K562 (cell line): Measurements from ENCODE around the gene GPR142. TPM values are rescaled to one million over a fixed set of nuclear protein-coding genes. Genes with fewer than 3 reads are reported as not detected.

Source experiments
- CREM ChIP-seq: IDR thresholded peaks from 2 replicates; pipeline ENCODE4 v1.6.1; 2014; ENCODE audit warnings: antibody characterized with exemption, low read depth
- E2F1 ChIP-seq: sonication (generic); formaldehyde crosslinking; IDR thresholded peaks from 2 replicates; pipeline ENCODE4 v1.8.1; 2023; ENCODE audit warnings: mild to moderate bottlenecking, missing genetic modification reagents, moderate library complexity
- E2F4 ChIP-seq: sonication (generic); formaldehyde crosslinking; IDR thresholded peaks from 2 replicates; pipeline ENCODE4 v1.8.0; 2022; ENCODE audit warnings: mild to moderate bottlenecking, low read depth, missing genetic modification reagents
- GATAD2A ChIP-seq: fragments of 450-650 bp; IDR thresholded peaks from 2 replicates; pipeline ENCODE4 v1.6.1; 2017
- HMGN3 ChIP-seq: IDR thresholded peaks from 2 replicates; pipeline ENCODE4 v1.6.1; 2011; ENCODE audit warnings: borderline replicate concordance, low read depth, mild to moderate bottlenecking, mixed read lengths, low read length; ENCODE audit not compliant: insufficient read length; ENCODE audit errors: extremely low read depth
- PURB ChIP-seq: sonication (generic); formaldehyde crosslinking; IDR thresholded peaks from 2 replicates; pipeline ENCODE4 v1.9.0; 2021; ENCODE audit warnings: low read depth, mild to moderate bottlenecking, missing genetic modification reagents
- SMARCA5 ChIP-seq: fragments of 450-650 bp; IDR thresholded peaks from 2 replicates; pipeline ENCODE4 v1.6.1; 2016
- TARDBP ChIP-seq: fragments of 450-650 bp; IDR thresholded peaks from 2 replicates; pipeline ENCODE4 v1.6.1; 2016
- ZFX ChIP-seq: sonication (generic); formaldehyde crosslinking; IDR thresholded peaks from 2 replicates; pipeline ENCODE4 v1.8.0; 2022; ENCODE audit warnings: mild to moderate bottlenecking, missing genetic modification reagents, moderate library complexity
- ZNF174 ChIP-seq: fragments of 250-450 bp; sonication (Bioruptor Pico); IDR thresholded peaks from 2 replicates; pipeline ENCODE4 v1.4.0; 2020; ENCODE audit warnings: mild to moderate bottlenecking
- polyA plus RNA-seq, 8 experiments: library from polyadenylated mRNA; depleted of rRNA in 4 of 8; stranded (reverse) in 5 of 8; unstranded in 3 of 8; fragments of >200 nt; fragmentation: Nextera tagmentation in 2 of 8; fragmentation: Illumina TruSeq in 1 of 8; extraction: Ambion mirVana in 2 of 8; extraction: Trizol in 1 of 8; gene quantifications; 2 replicates each; pipeline versions ENCODE4 v1.2.1 to v1.2.3, GENCODE V29; 2011 to 2014; ENCODE audit warnings: inconsistent platforms in 1 of 8, missing spikeins in 1 of 8
- total RNA-seq, 7 experiments: library from RNA; depleted of rRNA in 6 of 7; stranded (reverse); fragments of >200 nt in 6 of 7; fragmentation: Illumina TruSeq in 2 of 7; extraction: Trizol in 2 of 7; gene quantifications; 2 replicates each; pipeline versions ENCODE4 v1.2.1 to v1.2.3, GENCODE V29; 2011 to 2021; ENCODE audit warnings: low replicate concordance in 1 of 7
- TF ChIP-seq, protein P1 (sequence below), 2 experiments: fragments of 450-650 bp; formaldehyde crosslinking in 1 of 2; IDR thresholded peaks; 2 replicates each; pipeline versions ENCODE4 v1.4.0 to v1.6.1; 2014 to 2020; ENCODE audit warnings: mild to moderate bottlenecking in 2 of 2, borderline replicate concordance in 1 of 2, low read depth in 1 of 2
- TF ChIP-seq, protein P2 (sequence below): sonication (generic); formaldehyde crosslinking; IDR thresholded peaks from 2 replicates; pipeline ENCODE4 v1.8.1; 2023; ENCODE audit warnings: missing genetic modification reagents, mild to moderate bottlenecking, borderline replicate concordance

The GPR142 gene
- total and polyA plus RNA-seq, 9 of the 15 experiments (the other 6 are each of a cell fraction or from before 2014, with no cell fraction given): not detected

DNA sequence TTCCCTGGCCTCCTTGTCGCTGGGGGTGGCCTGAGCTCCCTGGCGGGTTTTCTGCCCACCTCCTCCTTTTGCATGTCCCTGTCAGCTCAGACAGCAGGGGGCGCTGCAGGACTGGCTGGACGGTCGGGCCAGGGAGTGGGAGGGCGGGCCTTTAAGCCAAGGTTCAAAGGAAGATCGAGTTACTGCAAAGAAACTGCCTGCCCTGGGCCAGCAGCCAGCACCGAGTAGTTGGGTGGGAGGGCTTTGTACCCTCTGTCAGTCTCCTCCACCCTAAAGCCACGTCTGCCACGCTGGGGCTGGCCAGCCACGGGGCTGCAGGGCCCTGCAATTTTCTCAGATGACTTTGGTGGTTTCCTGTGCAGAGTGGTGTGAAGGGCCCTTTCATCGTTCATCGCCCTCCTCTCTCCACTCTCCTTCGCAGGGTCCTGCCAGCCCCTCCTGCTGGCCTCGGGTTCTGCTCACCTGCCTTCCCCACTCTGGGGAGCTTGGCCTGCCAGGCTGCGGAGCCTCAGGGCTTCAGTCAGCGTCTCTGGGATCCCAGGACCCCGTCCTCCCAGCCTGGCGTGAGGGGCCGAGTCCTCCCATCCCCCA, 12.3 kb downstream of the GPR142 start (continued):
- no peak for TF ChIP-seq E2F1
- TF ChIP-seq, protein P1, sequence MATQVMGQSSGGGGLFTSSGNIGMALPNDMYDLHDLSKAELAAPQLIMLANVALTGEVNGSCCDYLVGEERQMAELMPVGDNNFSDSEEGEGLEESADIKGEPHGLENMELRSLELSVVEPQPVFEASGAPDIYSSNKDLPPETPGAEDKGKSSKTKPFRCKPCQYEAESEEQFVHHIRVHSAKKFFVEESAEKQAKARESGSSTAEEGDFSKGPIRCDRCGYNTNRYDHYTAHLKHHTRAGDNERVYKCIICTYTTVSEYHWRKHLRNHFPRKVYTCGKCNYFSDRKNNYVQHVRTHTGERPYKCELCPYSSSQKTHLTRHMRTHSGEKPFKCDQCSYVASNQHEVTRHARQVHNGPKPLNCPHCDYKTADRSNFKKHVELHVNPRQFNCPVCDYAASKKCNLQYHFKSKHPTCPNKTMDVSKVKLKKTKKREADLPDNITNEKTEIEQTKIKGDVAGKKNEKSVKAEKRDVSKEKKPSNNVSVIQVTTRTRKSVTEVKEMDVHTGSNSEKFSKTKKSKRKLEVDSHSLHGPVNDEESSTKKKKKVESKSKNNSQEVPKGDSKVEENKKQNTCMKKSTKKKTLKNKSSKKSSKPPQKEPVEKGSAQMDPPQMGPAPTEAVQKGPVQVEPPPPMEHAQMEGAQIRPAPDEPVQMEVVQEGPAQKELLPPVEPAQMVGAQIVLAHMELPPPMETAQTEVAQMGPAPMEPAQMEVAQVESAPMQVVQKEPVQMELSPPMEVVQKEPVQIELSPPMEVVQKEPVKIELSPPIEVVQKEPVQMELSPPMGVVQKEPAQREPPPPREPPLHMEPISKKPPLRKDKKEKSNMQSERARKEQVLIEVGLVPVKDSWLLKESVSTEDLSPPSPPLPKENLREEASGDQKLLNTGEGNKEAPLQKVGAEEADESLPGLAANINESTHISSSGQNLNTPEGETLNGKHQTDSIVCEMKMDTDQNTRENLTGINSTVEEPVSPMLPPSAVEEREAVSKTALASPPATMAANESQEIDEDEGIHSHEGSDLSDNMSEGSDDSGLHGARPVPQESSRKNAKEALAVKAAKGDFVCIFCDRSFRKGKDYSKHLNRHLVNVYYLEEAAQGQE (IDR thresholded peaks at IDR 0.05; ENCODE audit: borderline replicate concordance): peak; percentile 91
- TF ChIP-seq, protein P1 (CRISPR knock-in tag; IDR thresholded peaks at IDR 0.05; ENCODE audit: low read depth): no peak
- no peak for TF ChIP-seq SMARCA5
- no peak for TF ChIP-seq PURB (CRISPR knock-in tag)
- TF ChIP-seq, protein P2, sequence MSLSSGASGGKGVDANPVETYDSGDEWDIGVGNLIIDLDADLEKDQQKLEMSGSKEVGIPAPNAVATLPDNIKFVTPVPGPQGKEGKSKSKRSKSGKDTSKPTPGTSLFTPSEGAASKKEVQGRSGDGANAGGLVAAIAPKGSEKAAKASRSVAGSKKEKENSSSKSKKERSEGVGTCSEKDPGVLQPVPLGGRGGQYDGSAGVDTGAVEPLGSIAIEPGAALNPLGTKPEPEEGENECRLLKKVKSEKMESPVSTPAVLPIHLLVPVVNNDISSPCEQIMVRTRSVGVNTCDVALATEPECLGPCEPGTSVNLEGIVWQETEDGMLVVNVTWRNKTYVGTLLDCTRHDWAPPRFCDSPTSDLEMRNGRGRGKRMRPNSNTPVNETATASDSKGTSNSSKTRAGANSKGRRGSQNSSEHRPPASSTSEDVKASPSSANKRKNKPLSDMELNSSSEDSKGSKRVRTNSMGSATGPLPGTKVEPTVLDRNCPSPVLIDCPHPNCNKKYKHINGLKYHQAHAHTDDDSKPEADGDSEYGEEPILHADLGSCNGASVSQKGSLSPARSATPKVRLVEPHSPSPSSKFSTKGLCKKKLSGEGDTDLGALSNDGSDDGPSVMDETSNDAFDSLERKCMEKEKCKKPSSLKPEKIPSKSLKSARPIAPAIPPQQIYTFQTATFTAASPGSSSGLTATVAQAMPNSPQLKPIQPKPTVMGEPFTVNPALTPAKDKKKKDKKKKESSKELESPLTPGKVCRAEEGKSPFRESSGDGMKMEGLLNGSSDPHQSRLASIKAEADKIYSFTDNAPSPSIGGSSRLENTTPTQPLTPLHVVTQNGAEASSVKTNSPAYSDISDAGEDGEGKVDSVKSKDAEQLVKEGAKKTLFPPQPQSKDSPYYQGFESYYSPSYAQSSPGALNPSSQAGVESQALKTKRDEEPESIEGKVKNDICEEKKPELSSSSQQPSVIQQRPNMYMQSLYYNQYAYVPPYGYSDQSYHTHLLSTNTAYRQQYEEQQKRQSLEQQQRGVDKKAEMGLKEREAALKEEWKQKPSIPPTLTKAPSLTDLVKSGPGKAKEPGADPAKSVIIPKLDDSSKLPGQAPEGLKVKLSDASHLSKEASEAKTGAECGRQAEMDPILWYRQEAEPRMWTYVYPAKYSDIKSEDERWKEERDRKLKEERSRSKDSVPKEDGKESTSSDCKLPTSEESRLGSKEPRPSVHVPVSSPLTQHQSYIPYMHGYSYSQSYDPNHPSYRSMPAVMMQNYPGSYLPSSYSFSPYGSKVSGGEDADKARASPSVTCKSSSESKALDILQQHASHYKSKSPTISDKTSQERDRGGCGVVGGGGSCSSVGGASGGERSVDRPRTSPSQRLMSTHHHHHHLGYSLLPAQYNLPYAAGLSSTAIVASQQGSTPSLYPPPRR (CRISPR knock-in tag): no peak
- no peak for TF ChIP-seq TARDBP
- no peak for TF ChIP-seq HMGN3
- no peak for TF ChIP-seq ZNF174
- TF ChIP-seq E2F4 (CRISPR knock-in tag): no peak
- TF ChIP-seq ZFX (CRISPR knock-in tag): 0 out of 2 replicates have a peak, but pooled peaks have one; percentile 26
- TF ChIP-seq CREM: no peak; the same call in 1 of the 2 replicates
- TF ChIP-seq GATAD2A: no peak
